Ishikawa (cell line): ENCODE measurements around the gene CUL7.

Experiments
- CEBPB ChIP-seq: IDR thresholded peaks from 2 replicates; pipeline ENCODE4 v1.6.1; 2012
- FOXM1 ChIP-seq: IDR thresholded peaks from 2 replicates; pipeline ENCODE4 v1.6.1; 2012; ENCODE audit warnings: low read depth, borderline replicate concordance
- TAF1 ChIP-seq: IDR thresholded peaks from 2 replicates; pipeline ENCODE4 v1.6.1; 2012; ENCODE audit warnings: low read depth, mild to moderate bottlenecking
- TCF12 ChIP-seq: IDR thresholded peaks from 2 replicates; pipeline ENCODE4 v1.6.1; 2012; ENCODE audit warnings: low read depth
- YY1 ChIP-seq: IDR thresholded peaks from 2 replicates; pipeline ENCODE4 v1.6.1; 2012; ENCODE audit warnings: low read depth
- TF ChIP-seq, protein P1 (sequence below): IDR thresholded peaks from 2 replicates; pipeline ENCODE4 v1.6.1; 2012
- TF ChIP-seq, protein P2 (sequence below): IDR thresholded peaks from 2 replicates; pipeline ENCODE4 v1.6.1; 2012

DNA sequence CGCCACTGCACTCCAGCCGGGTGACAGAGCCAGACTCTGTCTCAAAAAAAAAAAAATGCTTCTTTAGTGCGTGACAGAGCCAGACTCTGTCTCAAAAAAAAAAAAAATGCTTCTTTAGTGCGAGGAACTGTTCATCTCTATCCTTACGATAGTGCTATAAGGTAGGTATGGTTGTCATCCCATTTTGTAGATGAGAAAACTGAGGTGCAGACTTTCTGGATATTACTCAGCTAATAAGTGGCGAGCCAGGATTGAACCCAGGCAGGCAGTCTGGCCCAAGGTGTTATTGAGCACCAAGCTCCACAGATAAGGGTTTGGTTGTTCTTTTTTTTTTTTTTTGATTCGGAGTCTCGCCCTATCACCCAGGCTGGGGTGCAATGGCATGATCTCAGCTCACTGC is 51.8 kb downstream of the CUL7 start:
- TF ChIP-seq FOXM1 (no peak), TAF1 (no peak), CEBPB (no peak), TCF12 (no peak), YY1 (no peak)
- TF ChIP-seq, protein P1, sequence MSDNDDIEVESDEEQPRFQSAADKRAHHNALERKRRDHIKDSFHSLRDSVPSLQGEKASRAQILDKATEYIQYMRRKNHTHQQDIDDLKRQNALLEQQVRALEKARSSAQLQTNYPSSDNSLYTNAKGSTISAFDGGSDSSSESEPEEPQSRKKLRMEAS: no peak
- TF ChIP-seq, protein P2, sequence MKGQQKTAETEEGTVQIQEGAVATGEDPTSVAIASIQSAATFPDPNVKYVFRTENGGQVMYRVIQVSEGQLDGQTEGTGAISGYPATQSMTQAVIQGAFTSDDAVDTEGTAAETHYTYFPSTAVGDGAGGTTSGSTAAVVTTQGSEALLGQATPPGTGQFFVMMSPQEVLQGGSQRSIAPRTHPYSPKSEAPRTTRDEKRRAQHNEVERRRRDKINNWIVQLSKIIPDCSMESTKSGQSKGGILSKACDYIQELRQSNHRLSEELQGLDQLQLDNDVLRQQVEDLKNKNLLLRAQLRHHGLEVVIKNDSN: no peak
